Activated naive CD8-positive, alpha-beta T cell treated with anti-CD3 and anti-CD28 coated beads, Interleukin-2, amount 50 U/mL, for 24 hours (primary cell): ENCODE measurements around the gene CHRNE.
"Not testable (repeated sequence)": the region's sequence is repeated elsewhere in the genome, so short reads cannot be mapped to it uniquely, and the experiment has no call there.

Experiments
- ATAC-seq: fragments of 150-1000 bp; cut with Tn5 transposase; one replicate; pipeline ENCODE4 v1.10.0; 2021
- DNase-seq: peaks from one replicate; pipeline ENCODE4 v3.0.0; 2021
- H3K27ac Mint-ChIP-seq: one replicate; pipeline ENCODE4 v1.8.0; 2021; ENCODE audit warnings: mild to moderate bottlenecking, mixed read lengths
- H3K27me3 Mint-ChIP-seq: one replicate; pipeline ENCODE4 v1.8.0; 2021; ENCODE audit warnings: mixed read lengths
- H3K36me3 Mint-ChIP-seq: one replicate; pipeline ENCODE4 v1.8.0; 2021; ENCODE audit warnings: low read depth, mixed read lengths
- H3K4me1 Mint-ChIP-seq: one replicate; pipeline ENCODE4 v1.8.0; 2021; ENCODE audit warnings: mixed read lengths
- H3K4me3 Mint-ChIP-seq: one replicate; pipeline ENCODE4 v1.8.0; 2021; ENCODE audit warnings: mild to moderate bottlenecking, moderate library complexity, mixed read lengths
- H3K9me3 Mint-ChIP-seq: one replicate; pipeline ENCODE4 v1.8.0; 2021; ENCODE audit warnings: mixed read lengths

The CHRNE gene

DNA sequence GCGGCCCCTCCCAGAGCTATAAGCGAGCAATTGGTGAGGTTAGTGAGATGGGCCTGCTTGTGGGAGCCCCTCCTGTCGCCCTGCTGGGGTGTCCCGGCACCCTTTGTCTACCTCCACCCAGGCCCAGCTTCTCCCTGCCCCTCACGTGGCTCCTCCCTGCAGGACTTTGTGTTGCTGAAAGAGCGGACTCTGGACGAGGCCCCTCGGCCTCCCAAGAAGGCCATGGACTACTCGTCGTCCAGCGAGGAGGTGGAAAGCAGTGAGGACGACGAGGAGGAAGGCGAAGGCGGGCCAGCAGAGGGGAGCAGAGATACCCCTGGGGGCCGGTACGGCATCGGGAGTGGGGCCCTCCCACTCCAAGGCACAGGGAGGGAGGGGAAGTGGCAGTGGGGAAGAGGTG lies 9.6 kb downstream of the CHRNE start:
- Mint-ChIP-seq H3K4me1 (peaks cover 2% of the 10 kb centered on the region), H3K36me3 (peaks cover 6% of the 10 kb centered on the region), H3K9me3 (no peaks in the 10 kb centered on the region), H3K27ac (no peak overlapping the region), H3K4me3 (no peak overlapping the region), H3K27me3 (no peaks in the 10 kb centered on the region)
- DNase-seq (no peak), ATAC-seq (no peak)

DNA sequence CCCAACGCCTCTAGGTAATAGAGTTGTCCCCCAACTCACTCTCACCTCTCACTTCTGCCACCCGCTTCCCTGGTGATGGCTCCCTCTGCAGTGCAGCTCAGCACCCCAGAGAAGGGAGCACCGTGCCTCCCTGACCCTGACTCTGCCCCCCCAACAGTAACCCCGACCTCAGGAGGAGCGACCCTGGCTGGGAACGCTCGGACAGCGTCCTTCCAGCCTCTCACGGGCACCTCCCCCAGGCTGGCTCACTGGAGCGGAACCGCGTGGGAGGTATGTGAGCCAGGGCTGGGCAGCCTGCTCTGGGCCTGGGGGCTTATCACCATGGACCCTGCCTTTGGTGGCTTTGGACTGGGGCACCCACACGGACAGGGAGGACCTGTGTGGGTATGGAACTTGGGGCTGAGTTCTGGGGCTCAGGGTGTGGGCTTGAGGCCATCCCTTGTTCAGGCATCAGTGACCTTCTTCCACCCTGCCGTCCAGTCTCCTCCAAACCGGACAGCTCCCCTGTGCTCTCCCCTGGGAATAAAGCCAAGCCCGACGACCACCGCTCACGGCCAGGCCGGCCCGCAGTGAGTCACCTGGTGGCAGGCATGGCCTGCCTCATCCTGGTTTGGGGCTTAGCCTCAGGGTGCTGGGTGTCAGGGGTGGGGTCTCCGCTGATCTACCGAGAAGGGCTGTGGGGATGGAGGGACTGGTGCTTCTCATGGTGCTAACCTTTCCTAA lies 10.2 kb downstream of the CHRNE start:
- Mint-ChIP-seq H3K27ac (no peak overlapping the region), H3K4me3 (no peak overlapping the region), H3K4me1 (peaks cover 2% of the 10 kb centered on the region), H3K27me3 (no peaks in the 10 kb centered on the region), H3K36me3 (peaks cover 6% of the 10 kb centered on the region), H3K9me3 (no peaks in the 10 kb centered on the region)
- DNase-seq (no peak), ATAC-seq (no peak)

DNA sequence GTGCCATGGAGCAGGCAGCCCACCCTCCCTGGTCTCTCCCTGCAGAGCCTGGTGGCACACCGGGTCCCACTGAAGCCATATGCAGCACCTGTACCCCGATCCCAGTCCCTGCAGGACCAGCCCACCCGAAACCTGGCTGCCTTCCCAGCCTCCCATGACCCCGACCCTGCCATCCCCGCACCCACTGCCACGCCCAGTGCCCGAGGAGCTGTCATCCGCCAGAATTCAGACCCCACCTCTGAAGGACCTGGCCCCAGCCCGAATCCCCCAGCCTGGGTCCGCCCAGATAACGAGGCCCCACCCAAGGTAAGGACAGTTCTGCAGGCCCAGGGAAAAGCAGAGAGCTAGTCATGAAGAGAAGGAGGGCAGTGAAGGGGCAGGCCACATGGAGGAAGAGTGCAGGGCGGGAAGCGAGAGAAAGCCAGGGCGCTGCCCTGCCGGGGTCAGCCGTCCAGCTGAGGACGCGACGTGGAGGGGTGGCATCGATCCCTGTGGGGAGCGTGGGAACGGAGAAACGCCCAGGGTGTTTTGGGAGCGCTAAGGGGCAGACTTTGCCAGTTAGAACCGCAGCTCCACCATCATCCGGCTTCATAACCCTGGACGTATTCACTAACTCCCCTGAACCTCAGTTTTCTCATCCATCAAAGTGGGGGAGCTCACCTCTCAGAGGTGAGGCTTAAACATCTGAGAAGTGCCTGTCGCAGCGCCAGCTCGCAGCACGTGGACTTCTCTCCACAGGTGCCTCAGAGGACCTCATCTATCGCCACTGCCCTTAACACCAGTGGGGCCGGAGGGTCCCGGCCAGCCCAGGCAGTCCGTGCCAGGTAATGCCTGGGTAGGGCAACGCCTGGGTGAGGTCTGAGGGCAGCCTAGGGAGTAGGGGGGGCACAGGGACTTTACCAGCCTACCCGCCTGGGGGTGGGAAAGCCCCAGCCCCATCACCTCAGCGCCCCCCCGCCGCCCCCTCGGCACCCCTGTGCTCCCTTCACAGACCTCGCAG lies 11.2 kb downstream of the CHRNE start:
- Mint-ChIP-seq H3K27ac (no peak overlapping the region), H3K36me3 (peaks cover 11% of the 10 kb centered on the region)
- no peak for DNase-seq

DNA sequence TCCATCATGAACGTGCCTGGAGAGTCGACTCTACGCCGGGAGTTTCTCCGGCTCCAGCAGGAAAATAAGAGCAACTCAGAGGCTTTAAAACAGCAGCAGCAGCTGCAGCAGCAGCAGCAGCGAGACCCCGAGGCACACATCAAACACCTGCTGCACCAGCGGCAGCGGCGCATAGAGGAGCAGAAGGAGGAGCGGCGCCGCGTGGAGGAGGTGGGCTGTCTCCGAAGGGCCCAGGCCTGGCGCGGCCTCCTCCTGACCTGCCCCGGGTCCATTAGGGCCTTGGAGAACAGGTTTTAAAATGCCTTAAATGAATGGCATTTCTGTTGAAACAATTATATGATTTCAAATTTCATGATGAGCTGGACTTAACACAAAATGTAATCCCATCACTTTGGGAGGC lies 15.3 kb downstream of the CHRNE start:
- Mint-ChIP-seq H3K4me3 (no peak overlapping the region), H3K9me3 (no peaks in the 10 kb centered on the region), H3K36me3 (peaks cover 15% of the 10 kb centered on the region)

More for the DNA sequence above, 11.2 kb downstream of the CHRNE start:
- Mint-ChIP-seq H3K4me3 (no peak overlapping the region), H3K9me3 (no peaks in the 10 kb centered on the region), H3K27me3 (no peaks in the 10 kb centered on the region), H3K4me1 (peaks cover 2% of the 10 kb centered on the region)
- ATAC-seq = no peak

DNA sequence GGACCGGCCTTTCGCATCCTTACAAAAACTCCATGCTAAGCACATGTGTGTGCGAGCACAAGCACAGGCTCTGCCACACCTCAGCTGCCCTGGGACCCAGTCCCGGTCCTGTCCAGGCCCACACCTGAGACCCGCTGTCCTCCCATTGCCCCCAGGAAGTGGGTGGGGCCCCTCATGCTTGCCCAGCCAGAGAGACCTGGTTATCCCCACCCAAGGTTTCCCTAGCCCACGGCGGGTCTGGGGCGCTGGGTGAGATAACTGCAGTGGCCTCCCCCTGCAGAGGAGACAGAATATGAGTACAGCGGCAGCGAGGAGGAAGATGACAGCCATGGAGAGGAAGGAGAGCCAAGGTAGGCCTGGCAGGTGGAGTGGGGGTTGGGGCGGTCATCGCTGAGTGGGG lies 16.1 kb downstream of the CHRNE start:
- Mint-ChIP-seq H3K4me1 (peaks cover 2% of the 10 kb centered on the region), H3K27me3 (no peaks in the 10 kb centered on the region), H3K9me3 (no peaks in the 10 kb centered on the region), H3K27ac (no peak overlapping the region), H3K4me3 (no peak overlapping the region), H3K36me3 (peaks cover 15% of the 10 kb centered on the region)
- DNase-seq (no peak), ATAC-seq (no peak)

More for the DNA sequence above, 15.3 kb downstream of the CHRNE start:
- Mint-ChIP-seq H3K4me1 (peaks cover 2% of the 10 kb centered on the region), H3K27me3 (no peaks in the 10 kb centered on the region), H3K27ac (no peak overlapping the region)
- DNase-seq = no peak
- ATAC-seq = no peak

DNA sequence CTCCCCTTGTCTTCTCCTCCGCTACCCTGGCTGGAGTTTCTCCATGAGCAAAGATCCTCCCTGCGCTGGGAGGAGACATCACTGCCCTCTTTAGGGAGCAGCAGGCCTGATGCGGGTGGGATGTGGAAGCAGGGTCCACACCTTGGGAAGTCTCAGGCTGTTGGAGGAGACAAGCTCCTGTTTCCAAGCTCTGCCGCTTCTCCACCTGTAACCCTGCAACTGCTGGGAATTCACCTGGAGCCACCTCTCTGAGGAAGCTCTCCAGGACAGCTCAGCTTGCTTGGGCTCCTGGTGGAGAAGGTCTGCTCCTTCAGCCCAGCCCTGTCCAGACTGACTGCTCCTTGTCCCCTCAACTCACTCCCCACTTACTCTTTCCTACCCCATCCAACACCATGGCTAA lies 18.4 kb downstream of the CHRNE start:
- peaks cover 2% of the 10 kb centered on the region for H3K4me1 Mint-ChIP-seq
- ATAC-seq = no peak
- no peaks in the 10 kb centered on the region for H3K27me3 Mint-ChIP-seq
- no peak overlapping the region for H3K4me3 Mint-ChIP-seq
- peaks cover 15% of the 10 kb centered on the region for H3K36me3 Mint-ChIP-seq
- H3K9me3 Mint-ChIP-seq = no peaks in the 10 kb centered on the region
- DNase-seq = no peak
- no peak overlapping the region for H3K27ac Mint-ChIP-seq

DNA sequence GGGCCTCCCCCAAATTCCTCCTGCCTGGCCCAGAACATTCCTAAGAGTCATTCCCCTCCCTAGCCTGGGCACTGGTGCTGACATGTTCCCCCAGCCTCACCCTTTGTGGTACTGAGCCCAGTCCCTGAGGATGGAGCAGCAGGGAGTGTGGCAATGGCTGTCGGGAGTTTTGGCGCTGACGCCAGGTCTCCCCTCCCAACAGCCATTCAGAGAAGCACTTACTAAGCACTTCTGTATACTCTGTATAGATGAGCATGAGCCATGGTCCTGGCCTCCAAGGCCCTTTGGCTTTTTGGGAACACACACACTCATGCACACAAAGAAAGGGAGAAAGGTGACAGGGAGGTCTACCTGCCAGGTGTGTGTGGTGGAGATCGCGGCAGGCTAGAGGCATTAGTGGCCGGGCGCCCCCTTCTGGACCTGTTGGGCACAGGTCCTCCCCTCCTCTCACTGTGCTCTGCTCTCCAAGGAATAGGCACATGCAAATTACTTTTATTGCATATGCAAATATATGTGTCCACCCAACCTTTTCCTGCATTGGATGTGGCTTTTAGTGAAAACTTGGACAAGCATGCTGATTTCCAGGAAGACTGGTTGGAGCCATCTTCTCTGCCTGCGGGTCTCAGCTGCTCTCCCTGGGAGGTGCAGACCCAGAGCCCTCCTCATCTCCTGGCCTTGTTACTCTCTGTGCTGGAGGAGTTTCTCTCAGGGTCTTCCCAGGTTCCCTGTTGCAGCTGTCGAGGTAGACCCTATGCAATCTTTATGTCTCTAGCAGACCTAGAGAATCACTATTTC lies 20.9 kb downstream of the CHRNE start:
- Mint-ChIP-seq H3K4me1 (no peaks in the 10 kb centered on the region), H3K27ac (no peak overlapping the region), H3K36me3 (peaks cover 10% of the 10 kb centered on the region), H3K4me3 (no peak overlapping the region), H3K27me3 (no peaks in the 10 kb centered on the region), H3K9me3 (no peaks in the 10 kb centered on the region)
- ATAC-seq = peak; percentile 69
- peak; percentile 73 for DNase-seq

DNA sequence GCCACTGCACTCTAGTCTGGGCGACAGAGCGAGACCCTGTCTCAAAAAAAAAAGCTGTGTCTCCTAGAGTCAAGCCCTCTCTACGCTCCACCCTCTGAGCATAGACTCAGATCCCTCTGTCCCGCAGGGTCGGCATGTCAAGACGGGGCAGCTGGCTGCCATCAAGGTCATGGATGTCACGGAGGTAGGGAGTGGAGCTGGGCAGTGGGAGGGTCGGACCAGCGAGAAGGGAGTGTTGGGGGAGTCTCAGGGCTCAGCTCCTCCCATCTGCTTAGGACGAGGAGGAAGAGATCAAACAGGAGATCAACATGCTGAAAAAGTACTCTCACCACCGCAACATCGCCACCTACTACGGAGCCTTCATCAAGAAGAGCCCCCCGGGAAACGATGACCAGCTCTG lies 22.0 kb downstream of the CHRNE start:
- H3K27ac Mint-ChIP-seq = no peak overlapping the region

DNA sequence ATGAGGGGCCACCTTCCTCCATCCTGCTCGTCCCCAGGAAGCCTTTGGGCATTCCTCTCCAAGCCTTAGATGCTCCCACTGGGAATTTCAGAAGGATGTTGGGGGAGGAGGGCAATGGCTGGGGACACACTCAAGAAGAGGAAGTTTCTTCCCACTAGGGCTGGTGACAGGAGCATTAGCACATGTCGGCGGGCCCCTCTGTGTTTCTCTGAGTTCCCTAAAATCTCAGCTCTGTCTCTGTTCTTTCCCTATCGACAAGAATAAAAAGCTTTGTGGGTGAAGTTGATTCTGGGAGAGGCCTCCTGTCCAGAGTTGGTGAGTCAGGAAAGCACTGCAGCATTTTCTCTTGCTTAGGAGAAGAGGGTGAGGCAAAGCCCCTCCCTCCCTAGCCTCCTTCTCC lies 23.3 kb downstream of the CHRNE start:
- no peaks in the 10 kb centered on the region for H3K36me3 Mint-ChIP-seq
- ATAC-seq = no peak
- no peak overlapping the region for H3K4me3 Mint-ChIP-seq
- no peaks in the 10 kb centered on the region for H3K9me3 Mint-ChIP-seq
- no peaks in the 10 kb centered on the region for H3K4me1 Mint-ChIP-seq
- H3K27me3 Mint-ChIP-seq = no peaks in the 10 kb centered on the region
- DNase-seq = no peak
- H3K27ac Mint-ChIP-seq = no peak overlapping the region

More for the DNA sequence above, 22.0 kb downstream of the CHRNE start:
- Mint-ChIP-seq H3K27me3 (no peaks in the 10 kb centered on the region), H3K4me3 (no peak overlapping the region), H3K9me3 (no peaks in the 10 kb centered on the region), H3K4me1 (no peaks in the 10 kb centered on the region), H3K36me3 (peaks cover 6% of the 10 kb centered on the region)
- ATAC-seq (no peak), DNase-seq (no peak)

DNA sequence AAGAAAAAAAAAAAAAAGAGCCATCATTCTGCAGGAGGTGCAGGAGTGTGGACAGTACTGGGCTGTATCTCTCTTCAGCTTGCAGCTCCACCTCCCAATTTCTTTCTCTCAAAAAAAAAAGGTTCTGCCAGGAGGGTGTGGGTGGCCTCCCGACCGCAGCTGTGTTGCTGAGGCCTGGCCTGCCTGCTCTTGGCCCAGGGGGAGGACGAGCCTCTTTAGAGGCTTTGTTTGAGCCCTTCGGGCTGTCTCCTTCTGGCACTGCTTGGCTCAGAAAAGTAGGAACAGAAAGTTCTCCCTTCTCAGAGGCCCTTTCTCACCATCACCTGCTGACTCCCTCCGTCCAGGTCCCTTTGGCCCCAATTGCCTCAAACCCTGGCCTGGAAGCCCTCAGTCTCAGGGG lies 25.8 kb downstream of the CHRNE start:
- Mint-ChIP-seq H3K27me3 (no peaks in the 10 kb centered on the region), H3K4me3 (no peak overlapping the region), H3K4me1 (no peaks in the 10 kb centered on the region), H3K9me3 (no peaks in the 10 kb centered on the region), H3K27ac (no peak overlapping the region), H3K36me3 (no peaks in the 10 kb centered on the region)
- DNase-seq (no peak), ATAC-seq (no peak)

DNA sequence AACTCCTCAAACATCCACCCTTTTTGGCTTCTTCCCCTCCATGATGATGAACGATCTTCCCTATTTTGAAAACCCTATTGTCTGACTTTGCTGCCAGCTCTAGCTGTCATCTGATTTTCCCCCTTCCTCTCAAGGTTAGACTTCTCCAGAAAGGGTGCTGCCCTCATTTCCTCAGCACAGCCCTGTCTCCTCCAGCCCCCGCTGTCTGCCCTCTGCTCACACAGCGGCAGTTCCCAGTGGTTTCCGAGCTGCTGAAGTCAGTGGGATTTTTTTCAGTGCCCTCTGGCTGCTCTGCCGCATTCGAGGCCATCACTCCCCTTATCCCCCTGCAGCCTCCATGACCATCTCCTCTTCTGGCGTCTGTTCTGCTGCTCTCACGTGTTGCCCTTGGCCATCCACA lies 30.1 kb downstream of the CHRNE start:
- Mint-ChIP-seq H3K9me3 (no peaks in the 10 kb centered on the region), H3K4me3 (no peak overlapping the region), H3K4me1 (no peaks in the 10 kb centered on the region), H3K36me3 (peaks cover 5% of the 10 kb centered on the region), H3K27ac (no peak overlapping the region), H3K27me3 (no peaks in the 10 kb centered on the region)
- ATAC-seq (no peak), DNase-seq (no peak)

DNA sequence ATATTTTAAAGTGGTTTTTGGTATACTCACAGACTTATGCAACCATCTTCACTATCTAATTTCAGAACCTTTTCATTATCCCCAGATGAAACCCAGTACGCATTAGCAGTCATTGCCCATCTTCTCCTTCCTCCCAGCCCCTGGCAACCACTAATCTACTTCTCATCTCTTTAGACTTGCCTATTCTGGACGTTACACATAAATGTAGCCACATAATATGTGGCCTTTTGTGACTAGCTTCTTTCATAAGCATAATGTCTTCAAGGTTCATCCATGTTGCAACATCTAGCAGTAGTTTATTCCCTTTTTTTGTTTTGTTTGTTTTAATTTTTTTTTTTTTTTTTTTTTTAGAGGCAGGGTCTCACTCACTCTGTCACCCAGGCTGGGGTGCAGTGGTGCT lies 32.0 kb downstream of the CHRNE start:
- H3K9me3 Mint-ChIP-seq = no peaks in the 10 kb centered on the region
- no peak for DNase-seq
- H3K36me3 Mint-ChIP-seq = peaks cover 5% of the 10 kb centered on the region
- H3K27me3 Mint-ChIP-seq = no peaks in the 10 kb centered on the region
- ATAC-seq = no peak
- no peaks in the 10 kb centered on the region for H3K4me1 Mint-ChIP-seq
- no peak overlapping the region for H3K4me3 Mint-ChIP-seq
- H3K27ac Mint-ChIP-seq = no peak overlapping the region

DNA sequence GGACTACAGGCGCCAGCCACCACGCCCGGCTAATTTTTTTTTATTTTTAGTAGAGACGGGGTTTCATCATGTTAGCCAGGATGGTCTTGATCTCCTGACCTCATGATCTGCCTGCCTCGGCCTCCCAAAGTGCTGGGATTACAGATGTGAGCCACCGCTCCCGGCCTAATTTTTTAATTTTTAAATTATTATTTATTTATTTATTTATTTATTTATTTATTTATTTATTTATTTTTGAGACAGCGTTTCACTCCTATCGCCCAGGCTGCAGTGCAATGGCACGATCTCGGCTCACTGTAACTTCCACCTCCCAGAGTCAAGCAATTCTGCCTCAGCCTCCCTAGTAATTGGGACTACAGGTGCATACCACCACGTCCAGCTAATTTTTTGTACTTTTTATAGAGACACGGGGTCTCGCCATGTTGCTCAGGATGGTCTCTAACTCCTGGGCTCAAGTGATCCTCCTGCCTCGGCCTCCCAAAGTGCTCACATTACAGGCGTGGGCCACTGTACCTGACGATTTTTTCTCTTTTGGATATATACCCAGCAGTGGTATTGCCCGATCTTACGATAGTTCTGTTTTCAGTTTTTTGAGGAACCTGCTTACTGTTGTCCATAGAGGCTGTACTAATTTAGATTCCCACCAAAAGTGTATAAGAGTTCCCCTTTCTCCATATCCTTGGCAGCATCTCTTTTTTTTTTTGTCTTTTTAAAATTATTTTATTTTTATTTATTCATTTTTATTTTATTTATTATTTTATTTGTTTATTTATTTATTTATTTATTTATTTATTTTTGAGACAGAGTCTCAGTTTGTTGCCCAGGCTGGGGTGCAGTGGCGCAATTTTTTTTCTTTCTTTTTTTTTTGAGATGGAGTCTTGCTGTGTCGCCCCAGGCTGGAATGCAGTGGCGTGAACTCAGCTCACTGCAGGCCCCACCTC lies 33.6 kb downstream of the CHRNE start:
- not testable (repeated sequence) for ATAC-seq, H3K4me3 Mint-ChIP-seq, H3K9me3 Mint-ChIP-seq, H3K27ac Mint-ChIP-seq, H3K4me1 Mint-ChIP-seq, DNase-seq, H3K27me3 Mint-ChIP-seq, H3K36me3 Mint-ChIP-seq

DNA sequence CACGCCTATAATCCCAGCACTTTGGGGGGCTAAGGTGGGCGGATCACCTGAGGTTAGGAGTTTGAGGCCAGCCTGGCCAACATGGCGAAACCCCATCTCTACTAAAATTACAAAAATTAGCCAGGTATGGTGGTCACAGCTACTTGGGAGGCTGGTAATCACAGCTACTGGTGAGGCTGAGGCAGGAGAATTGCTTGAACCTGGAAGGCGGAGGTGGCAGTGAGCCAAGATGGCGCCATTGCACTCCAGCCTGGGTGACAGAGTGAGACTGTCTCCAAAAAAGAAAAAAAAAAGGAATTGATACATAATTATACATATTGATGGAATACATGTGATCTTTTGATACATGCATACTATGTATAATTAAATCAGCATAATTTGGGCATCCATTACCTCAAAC lies 35.4 kb downstream of the CHRNE start:
- not testable (repeated sequence) for H3K27me3 Mint-ChIP-seq, H3K9me3 Mint-ChIP-seq, H3K4me1 Mint-ChIP-seq, DNase-seq, H3K4me3 Mint-ChIP-seq, H3K27ac Mint-ChIP-seq, ATAC-seq, H3K36me3 Mint-ChIP-seq
